Gastroesophageal sphincter (tissue), 4 donors: ENCODE data around the gene CEACAM20. TPM values are rescaled to one million over a fixed set of nuclear protein-coding genes. Genes with fewer than 3 reads are reported as not detected.
A peak's percentile ranks its signal among the peaks of the same experiment; 100 is the strongest.

Source experiments
- ATAC-seq: fragments of 150-250 bp; one replicate; pipeline ENCODE4 v1.9.1; 2016; ENCODE audit warnings: mild to moderate bottlenecking, moderate library complexity
- H3K27ac ChIP-seq, 4 donors: fragments of 200-600 bp; sonication (generic) in 3 of 4; 1 replicate in 3 of 4; 2 replicates in 1 of 4; pipeline ENCODE4 v1.5.1; 2016 to 2019
- H3K27me3 ChIP-seq: fragments of 200-600 bp; sonication (generic); one replicate; pipeline ENCODE4 v1.5.1; 2019
- H3K36me3 ChIP-seq, 2 donors: fragments of 200-600 bp; sonication (generic); one replicate each; pipeline ENCODE4 v1.5.1; 2019; ENCODE audit warnings: control low read depth in 1 of 2
- H3K4me1 ChIP-seq, 3 donors: fragments of 200-600 bp; sonication (generic); 1 replicate in 2 of 3; 2 replicates in 1 of 3; pipeline ENCODE4 v1.5.1; 2016 to 2019; ENCODE audit warnings: control low read depth in 2 of 3
- H3K4me3 ChIP-seq, 2 donors: fragments of 200-600 bp; sonication (generic); one replicate each; pipeline ENCODE4 v1.5.1; 2019; ENCODE audit warnings: mild to moderate bottlenecking in 1 of 2, moderate library complexity in 1 of 2
- H3K9me3 ChIP-seq, 3 donors: fragments of 200-600 bp; sonication (generic); one replicate each; pipeline ENCODE4 v1.5.1; 2017 to 2019; ENCODE audit warnings: control low read depth in 2 of 3
- EP300 ChIP-seq: sonication (generic); formaldehyde crosslinking; IDR thresholded peaks from one replicate; pipeline ENCODE4 v1.6.1; 2017; ENCODE audit warnings: antibody characterized with exemption, mild to moderate bottlenecking
- POLR2A ChIP-seq, 2 donors: fragments of 450-650 bp; IDR thresholded peaks; one replicate each; pipeline ENCODE4 v1.6.1; 2017; ENCODE audit warnings: antibody characterized with exemption in 2 of 2, mild to moderate bottlenecking in 2 of 2, moderate library complexity in 1 of 2
- POLR2AphosphoS5 ChIP-seq: sonication (generic); formaldehyde crosslinking; IDR thresholded peaks from one replicate; pipeline ENCODE4 v1.6.1; 2017; ENCODE audit warnings: antibody characterized with exemption
- WGBS, 2 donors: methylation state at CpG; one replicate each; pipeline ENCODE4 v1.1.5; 2018; ENCODE audit warnings: low coverage in 1 of 2; 5-methylcytosine and 5-hydroxymethylcytosine counted together
- total RNA-seq, 4 donors: library from RNA; depleted of rRNA; stranded (reverse); fragments of >200 nt; gene quantifications; one replicate each; pipeline ENCODE4 v1.1.0, GENCODE V29; 2016
- TF ChIP-seq, protein P1 (sequence below), 4 experiments: fragments of 200-600 bp in 2 of 4; fragments of 450-650 bp in 2 of 4; sonication (generic) in 1 of 4; IDR thresholded peaks; one replicate each; pipeline ENCODE4 v1.5.1; 2017 to 2019; ENCODE audit warnings: antibody characterized with exemption in 4 of 4, mild to moderate bottlenecking in 2 of 4, moderate library complexity in 2 of 4

The CEACAM20 gene
- total RNA-seq: not detected

DNA sequence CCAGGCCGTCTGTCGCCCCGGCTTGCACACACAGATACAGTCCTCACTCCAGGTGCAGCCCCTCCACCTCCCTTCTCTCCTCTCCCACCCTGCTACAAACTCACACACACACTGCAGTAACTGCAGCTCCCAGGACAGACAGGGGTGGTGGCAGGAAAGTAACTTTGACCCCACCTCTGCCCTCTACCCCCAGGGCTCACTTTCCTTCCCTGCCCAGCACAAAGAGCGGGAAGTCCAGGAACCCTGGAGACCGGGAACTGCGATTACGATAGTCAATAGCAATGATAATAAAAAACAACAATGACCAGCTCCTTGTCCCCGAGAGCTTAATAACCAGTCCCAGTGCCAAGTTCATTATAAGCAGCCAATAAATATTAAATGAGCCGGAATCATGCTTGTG, at the start of gene CEACAM20:
Gene CEACAM20, minus strand, starts transcription at position 140 of the 400 bp plus-strand sequence. CDS start 166 bp downstream, outside the sequence.
- no peaks in the 10 kb centered on the region for H3K36me3 ChIP-seq
- H3K9me3 ChIP-seq: no peaks in the 10 kb centered on the region
- ATAC-seq: no peak
- no peak within 1 kb of the TSS for H3K27ac ChIP-seq
- no peak within 1 kb of the TSS for H3K4me3 ChIP-seq
- no peak for TF ChIP-seq POLR2AphosphoS5
- no peak for TF ChIP-seq POLR2A (IDR thresholded peaks at IDR 0.05)
- TF ChIP-seq, protein P1, sequence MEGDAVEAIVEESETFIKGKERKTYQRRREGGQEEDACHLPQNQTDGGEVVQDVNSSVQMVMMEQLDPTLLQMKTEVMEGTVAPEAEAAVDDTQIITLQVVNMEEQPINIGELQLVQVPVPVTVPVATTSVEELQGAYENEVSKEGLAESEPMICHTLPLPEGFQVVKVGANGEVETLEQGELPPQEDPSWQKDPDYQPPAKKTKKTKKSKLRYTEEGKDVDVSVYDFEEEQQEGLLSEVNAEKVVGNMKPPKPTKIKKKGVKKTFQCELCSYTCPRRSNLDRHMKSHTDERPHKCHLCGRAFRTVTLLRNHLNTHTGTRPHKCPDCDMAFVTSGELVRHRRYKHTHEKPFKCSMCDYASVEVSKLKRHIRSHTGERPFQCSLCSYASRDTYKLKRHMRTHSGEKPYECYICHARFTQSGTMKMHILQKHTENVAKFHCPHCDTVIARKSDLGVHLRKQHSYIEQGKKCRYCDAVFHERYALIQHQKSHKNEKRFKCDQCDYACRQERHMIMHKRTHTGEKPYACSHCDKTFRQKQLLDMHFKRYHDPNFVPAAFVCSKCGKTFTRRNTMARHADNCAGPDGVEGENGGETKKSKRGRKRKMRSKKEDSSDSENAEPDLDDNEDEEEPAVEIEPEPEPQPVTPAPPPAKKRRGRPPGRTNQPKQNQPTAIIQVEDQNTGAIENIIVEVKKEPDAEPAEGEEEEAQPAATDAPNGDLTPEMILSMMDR (IDR thresholded peaks at IDR 0.05): no peak
- no peak for TF ChIP-seq EP300
- peaks cover 60% of the 10 kb centered on the region for H3K27me3 ChIP-seq
- WGBS, 2 donors: 100% methylated on average over 2 of the region's 9 CpGs; no CpG with 5 or more reads in 1 of the 2 donors
- no peaks in the 10 kb centered on the region for H3K4me1 ChIP-seq

DNA sequence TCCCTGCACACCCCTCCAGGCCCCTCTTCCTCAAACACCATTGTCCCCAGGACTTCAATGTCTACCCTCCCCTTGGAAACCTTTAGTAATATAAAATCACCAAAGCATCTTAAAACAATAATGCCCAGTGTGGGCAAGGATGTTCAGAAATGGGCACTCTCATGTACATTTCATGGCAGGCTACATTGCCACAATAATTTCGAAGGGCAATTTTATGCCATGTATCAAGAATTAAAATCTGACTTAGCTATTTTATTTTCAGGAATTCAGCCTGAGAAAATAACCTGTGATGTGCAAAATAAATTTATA, 48.0 kb upstream of the CEACAM20 start:
- Histone ChIP-seq H3K27me3 (peaks cover 23% of the 10 kb centered on the region), H3K27ac (no peak overlapping the region), H3K4me1 (no peaks in the 10 kb centered on the region), H3K4me3 (no peak overlapping the region), H3K9me3 (no peaks in the 10 kb centered on the region), H3K36me3 (no peaks in the 10 kb centered on the region)
- no peak for ATAC-seq
- TF ChIP-seq POLR2A (IDR thresholded peaks at IDR 0.05): no peak
- no peak for TF ChIP-seq POLR2AphosphoS5
- TF ChIP-seq, protein P1 (IDR thresholded peaks at IDR 0.05): no peak
- TF ChIP-seq EP300: no peak
- WGBS, 2 donors: 36 to 50% methylated on average over 1 of the region's 1 CpG

DNA sequence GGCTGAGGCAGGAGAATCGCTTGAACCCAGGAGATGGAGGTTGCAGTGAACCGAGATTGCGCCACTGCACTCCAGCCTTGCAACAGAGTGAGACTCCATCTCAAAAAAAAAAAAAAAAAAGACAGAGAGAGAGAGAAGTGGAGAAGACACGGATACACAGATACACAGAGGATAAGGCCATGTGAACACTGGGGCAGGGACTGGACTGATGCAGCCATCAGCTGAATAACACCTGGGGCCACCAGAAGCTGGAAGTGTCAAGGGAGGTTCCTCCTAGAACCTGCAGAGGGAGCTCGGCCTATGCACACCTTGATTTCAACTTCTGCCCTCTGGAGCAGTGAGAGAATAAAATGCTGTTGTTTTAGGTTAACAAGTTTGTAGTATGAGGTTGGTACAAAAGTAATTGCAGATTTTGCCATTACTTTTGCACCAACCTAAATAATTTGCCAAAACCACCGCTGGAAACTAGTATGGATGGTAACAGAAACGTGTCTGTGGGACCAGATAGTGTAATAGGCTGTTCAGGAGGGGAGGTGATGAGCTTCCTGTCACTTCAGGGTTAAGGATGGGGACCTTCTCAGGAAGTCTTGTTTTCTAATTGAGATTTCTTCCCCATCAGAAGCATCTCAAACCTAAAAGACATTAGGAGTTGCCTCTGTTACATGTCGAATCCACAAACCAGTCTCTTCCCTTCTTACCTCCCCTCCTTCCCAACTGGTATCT, 47.5 kb upstream of the CEACAM20 start:
- no peak overlapping the region for H3K4me3 ChIP-seq
- TF ChIP-seq, protein P1 (IDR thresholded peaks at IDR 0.05): peak in 3 of 4 experiments; percentile 23 to 61 (median 25)
- TF ChIP-seq POLR2AphosphoS5: no peak
- 48 to 60% methylated on average over 4 to 8 of the region's 8 CpGs for WGBS, 2 donors
- no peak for ATAC-seq
- no peak overlapping the region for H3K27ac ChIP-seq
- H3K36me3 ChIP-seq: no peaks in the 10 kb centered on the region
- no peaks in the 10 kb centered on the region for H3K9me3 ChIP-seq
- H3K4me1 ChIP-seq: no peaks in the 10 kb centered on the region
- H3K27me3 ChIP-seq: peaks cover 22% of the 10 kb centered on the region

DNA sequence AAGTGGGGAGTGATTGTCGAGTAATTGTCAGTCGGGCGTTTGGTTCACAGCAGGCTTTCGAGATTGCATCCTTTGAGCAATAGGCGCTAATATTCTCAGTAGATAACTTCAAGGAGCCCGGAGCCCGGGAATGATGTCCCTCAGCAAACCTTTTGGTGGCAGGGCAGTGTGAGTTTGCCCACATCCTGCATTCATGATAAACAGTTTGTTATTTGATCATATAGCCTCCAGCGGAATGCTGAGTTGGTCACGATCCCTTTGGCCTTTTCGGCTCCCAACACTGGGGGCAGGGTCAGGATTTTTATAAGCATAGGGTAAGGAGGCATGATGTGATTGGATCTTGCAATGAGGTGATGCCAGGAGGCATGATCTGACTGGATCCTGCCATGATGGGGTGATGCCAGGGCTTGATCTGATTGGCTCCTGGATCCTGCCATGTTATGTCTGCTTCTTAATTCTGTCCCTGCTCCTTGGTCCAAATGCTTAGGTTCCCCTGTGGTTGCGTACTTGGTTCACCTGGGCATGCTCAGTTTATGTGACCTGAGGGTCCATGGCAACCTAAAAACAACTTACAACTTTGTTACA, 45.7 kb upstream of the CEACAM20 start:
- ATAC-seq: no peak
- no peak overlapping the region for H3K4me3 ChIP-seq
- peaks cover 23% of the 10 kb centered on the region for H3K27me3 ChIP-seq
- no peaks in the 10 kb centered on the region for H3K36me3 ChIP-seq
- H3K27ac ChIP-seq: no peak overlapping the region
- no peaks in the 10 kb centered on the region for H3K9me3 ChIP-seq
- TF ChIP-seq POLR2AphosphoS5 (no peak), POLR2A (IDR thresholded peaks at IDR 0.05) (no peak), EP300 (no peak)
- TF ChIP-seq, protein P1 (IDR thresholded peaks at IDR 0.05): no peak
- WGBS, 2 donors: 58 to 88% methylated on average over 5 to 7 of the region's 11 CpGs
- H3K4me1 ChIP-seq: no peaks in the 10 kb centered on the region
